ENCODE measurements around the gene PKNOX2. TPM values are rescaled to one million over a fixed set of nuclear protein-coding genes. Genes with fewer than 3 reads are reported as not detected.

The PKNOX2 gene
- total and polyA plus RNA-seq, 2 of the 8 experiments (the other 6 are each of a cell fraction or from before 2014, with no cell fraction given) = 2.0 TPM

DNA sequence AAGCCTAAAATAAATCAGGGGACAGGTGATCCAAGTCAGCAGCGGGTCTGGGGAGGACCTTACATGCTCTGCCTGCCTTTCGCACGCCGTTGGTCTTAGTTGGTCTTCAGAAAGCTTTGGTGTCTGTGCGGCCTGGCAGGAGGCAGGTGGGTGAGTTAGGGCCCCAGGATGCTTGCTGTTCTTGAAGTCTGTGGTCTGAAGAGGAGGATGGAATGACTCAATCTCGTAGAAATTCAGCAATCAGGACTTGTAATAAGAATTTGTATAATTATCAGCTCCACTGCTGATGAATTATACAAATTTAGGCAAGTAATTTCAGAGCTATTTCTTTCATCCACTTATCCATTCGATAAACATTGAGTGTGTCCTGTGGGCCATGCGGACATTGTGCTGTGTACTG lies 193.0 kb downstream of the PKNOX2 start:
- no peak overlapping the region for H3K4me3 ChIP-seq (ENCODE audit: extremely low read depth in 1 of 4, insufficient read depth in 2 of 4, low read depth in 3 of 4, low read length in 4 of 4)
- ChIA-PET POLR2A (ENCODE audit: partially characterized antibody) (interaction anchor here (0.6 kb wide), 1 partner anchor 53 kb away, joined by 3 read pairs; no protein-coding TSS in a partner anchor), CTCF (ENCODE audit: partially characterized antibody) (interaction anchor here (0.7 to 25.6 kb wide), 21 partner anchors 12 to 520 kb away, joined by 3 to 486 read pairs (median 5); no protein-coding TSS in a partner anchor)
- H3K56ac ChIP-seq (replicated peaks; ENCODE audit: insufficient read length, low read depth, low read length) = no peak overlapping the region
- no peak overlapping the region for H3K9ac ChIP-seq (replicated peaks in 1 of 4; ENCODE audit: extremely low read depth in 1 of 4, low read depth in 3 of 4, low read length in 3 of 4)
- no peak overlapping the region for H3K23ac ChIP-seq (ENCODE audit: insufficient read length)
- no peaks in the 10 kb centered on the region for H4K20me1 ChIP-seq (replicated peaks in 1 of 2; ENCODE audit: control insufficient read depth in 1 of 2, insufficient read depth in 2 of 2, low read length in 2 of 2)
- WGBS, 2 experiments (ENCODE audit: extremely low coverage in 1 of 2, insufficient coverage in 1 of 2, insufficient read length in 1 of 2, insufficient replicate concordance in 2 of 2, low coverage in 1 of 2, low lambda C conversion rate in 2 of 2, missing lambda C conversion rate in 1 of 2) = 89% methylated on average over 8 of the region's 8 CpGs; no CpG with 5 or more reads in 1 of the 2 experiments
- no peak overlapping the region for H4K91ac ChIP-seq (replicated peaks; ENCODE audit: insufficient read length, low read length)
- H3K79me1 ChIP-seq (ENCODE audit: low read depth, low read length) = no peaks in the 10 kb centered on the region
- H2AFZ ChIP-seq (ENCODE audit: low read length) = no peak overlapping the region
- no peaks in the 10 kb centered on the region for H3K79me2 ChIP-seq (ENCODE audit: control insufficient read depth in 1 of 2, insufficient read depth in 2 of 2, low read length in 2 of 2)
- H2BK15ac ChIP-seq (ENCODE audit: low read length) = peak overlapping the region; percentile 72; the same call in 1 of the 2 replicates
- TF ChIP-seq CBX5 (IDR thresholded peaks at IDR 0.05; ENCODE audit: low read depth, low read length) = no peak
- TF ChIP-seq HDAC2 (IDR thresholded peaks at IDR 0.05; ENCODE audit: borderline replicate concordance in 1 of 2, low read depth in 2 of 2, low read length in 2 of 2) = no peak
- TF ChIP-seq NRF1 (IDR thresholded peaks at IDR 0.05; ENCODE audit: low read depth, low read length) = no peak
- no peak for TF ChIP-seq CHD2 (IDR thresholded peaks at IDR 0.05; ENCODE audit: low read length)
- H3K4me2 ChIP-seq (ENCODE audit: insufficient read depth in 1 of 2, low read depth in 2 of 2, low read length in 2 of 2) = no peak overlapping the region
- peaks cover 0 to 2% (median 0%) of the 10 kb centered on the region in 4 experiments; a peak in 1 of 7 replicates for H3K4me1 ChIP-seq (replicated peaks in 1 of 4; ENCODE audit: control insufficient read depth in 3 of 4, insufficient read depth in 4 of 4, low read length in 3 of 4)
- H3K14ac ChIP-seq (ENCODE audit: insufficient read length) = no peak overlapping the region
- no peak overlapping the region for H2BK5ac ChIP-seq (ENCODE audit: low read depth, low read length)
- no peaks in the 10 kb centered on the region for H3K27me3 ChIP-seq (replicated peaks in 1 of 4; ENCODE audit: control insufficient read depth in 3 of 4, extremely low read depth in 1 of 4, insufficient read depth in 3 of 4, low read length in 3 of 4)
- H3K18ac ChIP-seq (ENCODE audit: extremely low read depth, low read length) = no peak overlapping the region
- H3K9me3 ChIP-seq (ENCODE audit: insufficient read depth in 2 of 2, low read depth in 1 of 2, low read length in 1 of 2) = no peaks in the 10 kb centered on the region
- FAIRE-seq (no peak), DNase-seq (ENCODE audit: low read depth in 1 of 2, low spot score in 2 of 2) (no peak)
- no peaks in the 10 kb centered on the region for H3K23me2 ChIP-seq (ENCODE audit: low read depth, low read length)
- 0 out of 2 replicates have a peak overlapping the region, but pooled peaks have one; percentile 27 for H2BK12ac ChIP-seq (ENCODE audit: low read depth, low read length)
- no peak overlapping the region for H2AK5ac ChIP-seq (ENCODE audit: low read depth, low read length)
- H2BK120ac ChIP-seq (replicated peaks; ENCODE audit: low read depth, low read length) = no peak overlapping the region
- H2BK20ac ChIP-seq (ENCODE audit: low read length) = no peak overlapping the region
- no peak overlapping the region for H4K5ac ChIP-seq (ENCODE audit: insufficient read length, low read depth, low read length)
- H3K27ac ChIP-seq (ENCODE audit: low read depth, low read length) = no peak overlapping the region
- H4K8ac ChIP-seq (ENCODE audit: extremely low read depth, insufficient read depth, low read length) = no peak overlapping the region
- no peaks in the 10 kb centered on the region for H3K36me3 ChIP-seq (ENCODE audit: control insufficient read depth in 2 of 4, insufficient read depth in 4 of 4, low read length in 3 of 4)
- H3K4ac ChIP-seq (replicated peaks; ENCODE audit: insufficient read length, low read depth, low read length) = no peak overlapping the region

Data from H1 (cell line).